HG03045 (cell line): ENCODE results near the gene LCE6A.

Experiments
- ATAC-seq: cut with Tn5 transposase; IDR thresholded peaks from one replicate; pipeline ENCODE4 v1.9.1; 2021; ENCODE audit warnings: mild to moderate bottlenecking, moderate library complexity; ENCODE audit not compliant: unreplicated experiment

LCE6A gene

DNA sequence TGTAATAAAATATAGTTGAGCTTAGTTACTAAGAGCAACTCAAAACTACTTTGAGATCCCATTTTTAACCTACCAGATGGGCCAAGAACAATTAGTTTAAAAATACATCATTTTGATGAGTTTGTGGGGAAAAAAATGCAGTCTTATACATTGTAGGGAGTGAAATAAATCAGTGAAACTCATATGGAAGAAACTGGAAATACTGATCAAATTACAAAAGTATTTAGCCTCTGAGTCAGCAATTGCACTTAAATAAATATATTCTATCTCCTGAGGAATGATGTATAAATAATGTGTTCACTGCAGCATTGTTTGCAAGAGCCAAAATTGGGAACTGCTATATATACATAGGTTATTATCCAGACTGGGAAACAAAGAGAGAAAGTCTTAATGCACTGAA lies 30.8 kb downstream of the LCE6A start:
- ATAC-seq = no peak

DNA sequence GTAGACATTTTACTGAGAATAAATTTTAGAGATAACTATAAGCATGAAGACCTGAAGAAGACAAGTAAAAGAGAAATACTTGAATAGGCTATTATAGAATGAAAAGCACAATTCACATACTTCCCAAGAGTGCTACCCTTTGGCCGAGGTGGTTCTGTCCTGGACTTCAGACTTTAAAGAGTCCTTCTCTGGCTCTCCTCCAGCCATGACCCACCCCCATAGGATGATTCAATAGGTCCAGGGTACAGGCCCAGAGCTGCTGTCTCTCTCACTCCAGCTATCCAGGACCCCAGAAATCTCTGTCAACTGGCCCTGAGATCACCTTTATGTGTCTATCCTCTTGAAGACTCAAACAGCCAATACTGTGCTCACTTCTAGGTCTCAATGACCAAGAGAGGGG lies 34.2 kb downstream of the LCE6A start:
- ATAC-seq = no peak

DNA sequence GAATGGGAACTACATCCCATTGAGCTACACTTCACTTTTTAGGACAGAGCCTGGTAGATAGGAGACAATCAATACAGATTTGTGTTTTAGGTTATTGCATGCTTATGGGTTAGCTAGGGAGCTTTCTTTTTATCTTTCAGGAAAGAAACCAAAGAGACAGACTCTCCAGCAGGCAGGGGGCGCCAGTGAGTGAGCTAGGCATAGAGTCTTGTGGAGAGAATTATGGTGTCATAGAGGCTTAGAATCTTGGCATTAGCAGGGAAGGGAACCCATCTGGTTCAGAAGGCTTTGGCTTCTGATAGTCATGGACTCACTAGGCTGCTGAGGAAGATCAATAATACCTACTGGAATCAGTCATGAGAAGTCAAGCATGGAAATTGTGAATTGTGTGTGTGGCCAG lies 35.4 kb downstream of the LCE6A start, which contains the start of gene SMCP:
SMCP (plus strand) TSS at position 281 of the 400 bp plus-strand sequence. CDS start 6,101 bp downstream, outside the sequence.
- ATAC-seq = no peak

DNA sequence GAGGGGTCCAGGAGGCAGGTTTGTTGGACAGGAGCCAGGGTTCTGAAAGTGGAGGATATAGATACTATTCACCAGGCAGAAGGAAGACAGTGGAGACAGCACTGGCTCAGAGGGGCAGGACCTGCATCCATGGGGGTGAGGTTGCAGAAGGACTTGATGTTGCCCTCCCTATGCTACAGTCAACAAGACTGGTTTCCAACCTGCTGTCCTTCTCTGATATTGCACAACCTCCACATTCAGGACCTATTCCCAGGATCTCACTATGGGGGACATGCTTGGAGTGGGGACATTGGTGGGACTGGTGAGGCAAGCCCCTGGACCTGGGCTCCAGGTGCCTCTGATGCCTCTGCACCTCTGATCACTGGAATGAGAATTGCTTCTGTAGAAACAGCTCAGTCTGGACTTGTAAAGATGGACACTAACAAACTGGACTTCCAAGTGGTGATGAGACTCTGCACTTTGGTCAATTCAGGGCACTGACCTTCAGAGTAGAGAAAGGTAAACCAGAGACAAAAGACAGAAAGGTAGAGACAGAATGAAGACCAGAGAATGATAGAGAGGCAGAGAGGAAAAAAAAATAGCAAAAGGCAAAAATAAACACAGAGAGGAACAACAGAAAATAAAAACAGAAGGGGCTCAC lies 37.0 kb downstream of the LCE6A start:
- ATAC-seq = no peak

DNA sequence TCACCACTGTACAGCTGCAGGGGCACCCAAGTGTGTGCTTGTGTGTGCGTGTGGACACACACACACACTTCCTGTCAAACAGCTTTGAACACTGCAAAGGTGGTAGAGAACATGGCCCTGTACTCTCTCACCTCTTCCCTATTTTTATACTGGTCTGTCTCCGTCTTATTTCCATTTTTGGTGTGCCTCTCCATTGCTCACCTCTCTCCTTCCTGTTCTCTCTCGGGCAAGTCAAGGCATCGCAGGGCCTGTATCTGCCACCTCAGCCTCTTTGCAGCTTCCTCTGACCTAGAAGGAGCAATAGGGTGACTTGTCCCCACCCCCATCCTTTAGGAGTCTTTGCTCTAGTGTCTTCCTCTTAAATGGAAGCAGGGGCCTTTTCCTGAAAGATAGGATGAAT lies 37.7 kb downstream of the LCE6A start:
- no peak for ATAC-seq

DNA sequence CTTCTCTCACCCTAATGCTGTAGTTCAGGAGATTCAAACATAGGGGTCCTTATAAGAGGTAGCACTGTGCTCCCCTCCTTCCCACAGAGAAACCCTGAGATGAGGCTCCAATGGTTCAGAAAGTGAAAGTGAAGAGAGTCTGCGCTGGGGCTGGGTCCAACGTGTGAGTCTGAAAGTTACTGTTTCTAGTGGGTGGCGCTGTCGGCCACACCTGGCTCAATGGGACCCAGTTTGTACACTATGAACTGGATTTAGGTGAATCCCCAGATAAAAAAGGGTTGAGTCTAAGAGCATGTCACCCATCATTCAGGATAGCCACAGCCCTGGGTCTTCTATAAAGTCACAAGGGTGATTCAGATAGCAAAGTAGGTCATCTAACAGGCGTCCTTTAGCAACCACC lies 38.3 kb downstream of the LCE6A start:
- no peak for ATAC-seq

DNA sequence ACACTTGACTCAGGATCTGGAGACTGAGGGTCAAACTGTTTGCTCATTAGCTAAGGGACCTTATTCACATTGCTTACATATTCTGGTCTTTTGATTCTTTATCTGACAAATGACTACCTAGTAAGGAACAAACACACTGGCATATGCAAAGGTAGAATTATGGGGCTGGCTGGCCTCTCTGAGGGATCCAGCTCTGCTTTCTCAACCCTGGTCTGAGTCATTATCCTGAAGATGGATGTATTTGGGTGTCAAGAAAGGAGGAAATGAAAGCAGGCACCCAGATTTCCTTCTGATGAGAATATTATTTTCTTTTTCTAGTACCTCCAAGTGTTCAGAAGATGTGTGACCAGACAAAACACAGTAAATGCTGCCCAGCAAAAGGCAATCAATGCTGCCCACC lies 41.4 kb downstream of the LCE6A start:
- ATAC-seq = no peak

DNA sequence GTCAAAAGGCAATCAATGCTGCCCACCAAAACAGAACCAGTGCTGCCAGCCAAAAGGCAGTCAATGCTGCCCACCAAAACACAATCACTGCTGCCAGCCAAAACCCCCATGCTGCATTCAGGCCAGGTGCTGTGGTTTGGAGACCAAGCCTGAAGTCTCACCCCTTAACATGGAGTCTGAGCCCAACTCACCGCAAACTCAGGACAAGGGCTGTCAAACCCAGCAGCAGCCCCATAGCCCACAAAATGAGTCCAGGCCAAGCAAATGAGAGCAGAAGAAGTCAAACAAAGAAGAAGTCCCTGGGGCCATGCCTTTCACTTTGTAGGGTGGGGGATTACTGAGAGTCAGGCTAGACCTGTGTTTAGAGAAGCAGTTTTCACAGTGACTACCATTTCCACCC lies 41.9 kb downstream of the LCE6A start:
- ATAC-seq = no peak

DNA sequence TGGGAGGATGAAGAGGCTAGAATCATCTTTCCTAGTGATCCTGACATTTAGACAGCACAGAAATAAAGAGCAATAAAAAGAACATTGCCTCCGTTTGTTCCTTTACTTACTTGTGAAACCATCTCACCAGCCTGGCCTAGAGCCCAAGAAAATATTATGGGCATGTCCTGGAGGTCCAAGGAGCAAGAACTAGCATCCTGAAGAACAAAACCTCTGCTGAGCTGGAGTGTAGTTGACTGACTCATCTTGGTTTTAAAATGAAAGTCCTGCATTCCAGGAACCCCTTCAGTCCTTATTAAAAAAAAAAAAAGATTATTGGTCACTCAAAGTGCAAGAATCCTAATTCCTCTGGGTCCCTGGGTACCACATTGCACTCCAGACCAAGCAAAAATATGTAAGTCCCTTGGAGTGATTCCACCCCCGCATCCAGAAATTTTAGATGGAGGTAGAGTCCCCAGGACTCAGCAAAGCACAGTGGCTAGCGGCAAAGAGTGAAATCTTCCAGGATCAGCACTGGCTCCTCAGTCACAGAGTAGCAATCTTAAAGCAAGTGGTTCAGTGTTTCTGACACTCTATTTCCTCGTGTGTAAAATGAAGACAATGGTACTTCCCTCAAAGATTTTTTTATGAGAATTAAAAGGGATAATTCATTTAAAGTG lies 42.4 kb downstream of the LCE6A start:
- no peak for ATAC-seq

DNA sequence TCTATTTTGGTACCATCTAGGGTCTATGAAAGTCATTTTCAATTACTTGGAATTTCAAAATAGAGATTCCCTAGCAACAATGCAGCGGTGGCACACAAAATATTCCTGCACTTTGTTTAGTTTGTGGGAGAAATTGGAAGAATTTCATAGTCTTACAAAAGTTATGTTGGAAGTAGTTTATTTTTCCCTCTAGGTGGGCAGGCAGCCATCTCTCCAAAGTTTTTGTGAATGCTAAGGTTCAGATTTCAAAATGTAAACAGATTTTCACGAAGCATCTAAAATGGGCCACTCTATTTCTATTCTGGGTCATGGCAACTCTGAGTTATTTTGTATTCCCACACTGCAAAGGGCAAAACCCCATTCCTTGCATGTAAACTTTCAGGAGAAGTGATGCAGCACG lies 43.4 kb downstream of the LCE6A start:
- no peak for ATAC-seq

DNA sequence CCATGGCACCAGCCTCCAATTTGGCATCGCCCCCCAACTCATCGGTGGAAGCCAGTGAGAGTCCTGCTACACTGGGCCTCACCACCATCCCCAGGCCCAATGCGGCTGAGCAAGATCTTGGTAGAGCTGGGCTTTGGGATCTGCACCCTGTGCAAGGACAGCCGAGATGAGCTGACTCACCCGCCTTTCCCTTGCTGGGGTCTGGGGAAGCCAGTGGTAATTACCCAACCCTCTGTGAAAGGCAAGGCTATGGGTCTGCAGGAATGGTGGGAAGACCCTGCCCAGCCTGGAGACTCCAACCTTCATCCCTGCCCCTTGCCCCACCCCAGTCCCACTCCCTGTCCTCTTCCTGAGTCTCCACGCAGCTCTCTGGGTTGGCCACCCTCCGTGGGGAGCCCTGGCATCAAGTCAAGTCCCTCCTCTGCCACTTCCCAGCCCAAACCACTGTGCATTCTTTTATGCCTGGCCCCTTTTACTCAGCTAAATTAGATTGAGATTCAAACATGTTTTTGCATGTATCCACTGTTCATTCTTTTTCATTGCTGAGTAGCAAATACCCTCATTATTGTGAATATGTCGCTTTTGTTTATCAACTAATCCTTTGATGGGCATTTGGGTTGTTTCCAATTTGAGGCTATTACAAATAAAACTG lies 44.2 kb downstream of the LCE6A start:
- ATAC-seq = no peak

DNA sequence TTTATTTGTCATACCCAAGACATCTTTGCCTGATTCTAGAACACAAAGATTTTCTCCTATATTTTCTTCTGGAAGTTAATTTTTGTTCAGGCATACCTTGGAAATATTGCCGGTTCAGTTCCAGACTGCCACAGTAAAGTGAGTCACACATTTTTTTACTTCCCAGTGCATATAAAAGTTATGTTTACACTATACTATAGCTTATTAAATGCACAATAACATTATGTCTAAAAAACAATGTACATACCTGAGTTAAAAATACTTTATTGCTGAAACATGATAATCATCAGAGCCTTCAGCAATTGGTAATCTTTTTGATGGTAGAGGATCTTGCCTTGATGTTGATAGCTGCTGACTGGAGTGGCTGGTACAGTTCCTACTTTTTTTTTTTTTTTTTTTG lies 45.5 kb downstream of the LCE6A start:
- no peak for ATAC-seq
